NB4 (cell line): Measurements from ENCODE around the gene PON2.
"Not testable (repeated sequence)": the region's sequence is repeated elsewhere in the genome, so short reads cannot be mapped to it uniquely, and the experiment has no call there.

Experiments
- DNase-seq: peaks from one replicate; pipeline ENCODE4 v3.0.0; 2010; ENCODE audit warnings: low read depth
- H3K4me3 ChIP-seq: one replicate; pipeline ENCODE4 v1.5.1; 2011; ENCODE audit warnings: mild to moderate bottlenecking, low read depth, low read length, moderate library complexity
- CTCF ChIP-seq: IDR thresholded peaks from one replicate; pipeline ENCODE4 v1.5.1; 2012; ENCODE audit warnings: low read depth, low read length
- MAX ChIP-seq: IDR thresholded peaks from 2 replicates; pipeline ENCODE4 v1.6.1; 2011; ENCODE audit warnings: low read depth, low read length
- MYC ChIP-seq: IDR thresholded peaks from 2 replicates; pipeline ENCODE4 v1.6.1; 2011; ENCODE audit warnings: low read depth, low read length
- POLR2A ChIP-seq: IDR thresholded peaks from 2 replicates; pipeline ENCODE4 v1.6.1; 2011; ENCODE audit warnings: mild to moderate bottlenecking; ENCODE audit not compliant: insufficient read length; ENCODE audit errors: extremely low read depth

Gene PON2

DNA sequence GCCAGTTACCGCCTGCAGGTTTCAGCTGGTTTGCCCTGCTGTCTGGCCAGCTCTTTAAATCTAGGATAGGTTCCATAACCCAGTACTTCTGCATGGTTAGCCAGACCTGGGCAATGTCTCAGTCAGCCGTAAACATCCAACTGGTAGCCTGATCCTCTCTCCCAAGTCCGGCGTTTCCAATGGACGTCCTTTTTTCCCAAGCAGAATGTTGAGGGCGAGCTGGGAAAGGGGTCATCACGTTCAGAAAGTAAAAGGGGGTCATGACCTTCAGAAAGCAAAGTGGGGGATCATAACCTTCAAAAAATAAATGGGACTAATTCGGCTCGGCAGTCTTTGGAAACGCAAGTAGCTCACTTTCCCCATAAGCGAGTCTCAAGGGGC, 39.1 kb downstream of the PON2 start:
- H3K4me3 ChIP-seq, result no peak overlapping the region
- no peak for TF ChIP-seq CTCF
- TF ChIP-seq MAX, result no peak
- TF ChIP-seq MYC, result no peak
- no peak for TF ChIP-seq POLR2A
- DNase-seq, result no peak

DNA sequence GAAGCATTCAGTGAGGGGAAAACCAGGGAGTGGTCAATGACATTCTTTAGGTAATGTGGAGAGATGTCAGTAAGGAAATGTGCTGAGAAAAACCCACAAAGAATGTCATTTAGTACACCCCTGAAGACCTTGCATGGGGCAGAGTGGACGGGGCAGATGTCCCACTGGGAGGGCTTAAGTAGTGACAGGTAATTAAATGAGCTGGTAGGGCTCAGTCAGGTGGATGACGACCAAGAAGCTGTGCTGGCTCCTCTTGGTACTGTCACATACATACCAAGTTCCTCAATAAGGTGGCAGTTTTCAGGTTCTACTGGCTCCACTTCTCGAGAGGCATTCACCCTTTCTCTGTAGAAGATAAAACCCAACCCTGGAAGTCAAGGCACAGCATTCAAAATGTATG, 40.5 kb downstream of the PON2 start:
- no peak for DNase-seq
- no peak overlapping the region for H3K4me3 ChIP-seq
- TF ChIP-seq CTCF, result no peak
- TF ChIP-seq MAX, result no peak
- TF ChIP-seq MYC, result no peak
- no peak for TF ChIP-seq POLR2A

DNA sequence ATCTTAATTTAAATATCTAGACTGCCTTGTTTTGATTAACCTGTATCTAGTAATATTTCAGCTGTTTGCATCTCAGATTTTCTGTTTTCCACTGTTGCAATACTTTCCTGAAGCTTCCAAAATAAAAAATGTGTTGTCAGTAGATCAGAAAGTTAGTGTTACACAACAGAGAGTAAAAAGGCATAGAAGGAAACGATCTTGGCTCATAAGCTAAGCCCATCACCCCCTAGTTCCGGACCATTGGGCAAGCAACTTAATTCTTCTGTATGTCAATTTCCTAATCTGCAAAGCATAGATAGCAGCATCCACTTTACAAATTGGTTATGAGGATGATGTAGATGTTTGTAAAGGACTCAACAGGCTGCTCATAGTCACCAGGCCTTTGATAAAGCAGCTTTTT, 43.1 kb downstream of the PON2 start:
- no peak overlapping the region for H3K4me3 ChIP-seq
- TF ChIP-seq MYC (no peak), CTCF (no peak), MAX (no peak), POLR2A (no peak)
- DNase-seq, result no peak

GRCh38 chr7:95389516-95389915, 45.3 kb downstream of the PON2 start:
- no peak overlapping the region for H3K4me3 ChIP-seq
- TF ChIP-seq CTCF (no peak), POLR2A (no peak), MYC (no peak), MAX (no peak)
- no peak for DNase-seq

GRCh38 chr7:95379457-95379856, 55.4 kb downstream of the PON2 start:
- not testable (repeated sequence) for DNase-seq, H3K4me3 ChIP-seq

- DNase-seq, result no peak
- no peak overlapping the region for H3K4me3 ChIP-seq
- TF ChIP-seq MYC (no peak), MAX (no peak), CTCF (no peak), POLR2A (no peak)
These were observed 58.0 kb downstream of the PON2 start for GRCh38 chr7:95376632-95377400.
